PC-9 (cell line): ENCODE measurements around the gene LYPLAL1. TPM values are rescaled to one million over a fixed set of nuclear protein-coding genes. Genes with fewer than 3 reads are reported as not detected.

ENCODE experiments used
- BruUV-seq: library from RNA; stranded (reverse); fragments of 400-500 nt; replicated peaks from 2 replicates; lab custom pipeline; 2021; lab: Mats Ljungman, UMichigan
- CTCF ChIA-PET: fragments of 300-600 bp; sonication (Branson Sonifier 250); formaldehyde crosslinking; loops from one replicate; lab custom pipeline; 2022; ENCODE audit warnings: antibody characterized with exemption; lab: Charles Lee
- POLR2A ChIA-PET: fragments of 300-600 bp; sonication (Branson Sonifier 250); formaldehyde crosslinking; loops from one replicate; lab custom pipeline; 2022; ENCODE audit warnings: antibody characterized with exemption; ENCODE audit not compliant: unreplicated experiment; lab: Charles Lee
- DNase-seq, 2 experiments: peaks; one replicate each; pipeline versions ENCODE4 v3.0.0 to v3.0.0-alpha.2; 2015 to 2022; ENCODE audit warnings: mixed read lengths in 1 of 2
- H2AFZ ChIP-seq: fragments of 200-600 bp; sonication (generic); 2 replicates; pipeline ENCODE4 v1.8.1; 2017; ENCODE audit warnings: antibody characterized with exemption
- H3F3A ChIP-seq: fragments of 200-600 bp; sonication (generic); 2 replicates; pipeline ENCODE4 v1.8.1; 2017; ENCODE audit warnings: antibody characterized with exemption, mild to moderate bottlenecking, low read depth; ENCODE audit not compliant: insufficient read depth
- H3K27ac ChIP-seq: fragments of 200-600 bp; sonication (generic); 2 replicates; pipeline ENCODE4 v1.6.1; 2016; ENCODE audit warnings: mixed run types
- H3K27me3 ChIP-seq: fragments of 200-600 bp; sonication (generic); 2 replicates; pipeline ENCODE4 v1.6.1; 2016; ENCODE audit warnings: low read depth, mixed run types; ENCODE audit not compliant: insufficient read depth
- H3K36me3 ChIP-seq: fragments of 200-600 bp; sonication (generic); 2 replicates; pipeline ENCODE4 v1.6.1; 2016; ENCODE audit warnings: low read depth, mixed run types
- H3K4me1 ChIP-seq: fragments of 200-600 bp; sonication (generic); replicated peaks from 2 replicates; pipeline ENCODE4 v1.6.1; 2016; ENCODE audit warnings: mixed run types; ENCODE audit not compliant: insufficient read depth
- H3K4me2 ChIP-seq: fragments of 200-600 bp; sonication (generic); 2 replicates; pipeline ENCODE4 v1.6.1; 2017; ENCODE audit warnings: mixed run types
- H3K4me3 ChIP-seq: fragments of 200-600 bp; sonication (generic); 2 replicates; pipeline ENCODE4 v1.6.1; 2016; ENCODE audit warnings: mixed run types
- H3K79me2 ChIP-seq: fragments of 200-600 bp; sonication (generic); 2 replicates; pipeline ENCODE4 v1.6.1; 2017; ENCODE audit warnings: low read depth, mixed run types
- H3K9me2 ChIP-seq: fragments of 200-600 bp; sonication (generic); 2 replicates; pipeline ENCODE4 v1.8.1; 2017; ENCODE audit warnings: mild to moderate bottlenecking; ENCODE audit not compliant: insufficient read depth
- H3K9me3 ChIP-seq: fragments of 200-600 bp; sonication (generic); 2 replicates; pipeline ENCODE4 v1.8.1; 2016; ENCODE audit warnings: low read depth; ENCODE audit not compliant: insufficient read depth
- H4K20me1 ChIP-seq: fragments of 200-600 bp; sonication (generic); 2 replicates; pipeline ENCODE4 v1.8.1; 2017; ENCODE audit not compliant: insufficient read depth
- EZH2 ChIP-seq: fragments of 200-600 bp; sonication (generic); IDR thresholded peaks from 2 replicates; pipeline ENCODE4 v1.8.0; 2017; ENCODE audit warnings: antibody characterized with exemption, low read depth
- intact Hi-C: fragments of 100-400 bp; cut with micrococcal nuclease; formaldehyde crosslinking; loops from one replicate; pipeline ENCODE4 v1.10.0; 2022; ENCODE audit not compliant: unreplicated experiment
- total RNA-seq: library from RNA; stranded (reverse); gene quantifications from 2 replicates; pipeline ENCODE4 v1.2.3, GENCODE V29; 2021
- TF ChIP-seq, protein P1 (sequence below): fragments of 200-600 bp; sonication (generic); conservative IDR thresholded peaks from 2 replicates; pipeline ENCODE4 v1.6.1; 2017; ENCODE audit warnings: mixed run types, antibody characterized with exemption, mild to moderate bottlenecking, moderate library complexity

LYPLAL1 gene
- total RNA-seq, 1 experiment from 2014 or later: 57.0 TPM

DNA sequence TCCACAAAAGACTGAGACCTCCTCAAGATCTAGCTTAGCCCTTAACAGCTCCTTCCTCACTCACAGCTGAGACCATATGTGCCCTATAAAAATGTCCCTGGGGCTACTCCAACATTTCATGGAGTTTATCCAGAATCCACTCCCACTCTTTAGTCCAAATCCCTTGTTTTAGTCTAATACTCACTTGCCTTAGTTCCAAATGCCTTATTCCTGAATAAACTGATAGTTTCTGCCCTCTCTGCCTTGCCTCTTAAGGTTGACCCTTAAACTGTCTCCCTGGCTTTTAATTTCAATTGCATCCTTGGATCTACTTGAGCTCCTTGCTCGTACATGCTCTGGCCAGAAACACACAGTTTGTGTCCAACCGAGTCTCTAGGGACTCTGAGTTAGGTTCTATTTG is 47.3 kb upstream of the LYPLAL1 start:
- no peak for DNase-seq
- Histone ChIP-seq H3K79me2 (no peaks in the 10 kb centered on the region), H4K20me1 (no peaks in the 10 kb centered on the region), H3F3A (no peaks in the 10 kb centered on the region), H3K4me3 (no peak overlapping the region), H2AFZ (no peak overlapping the region), H3K9me2 (no peaks in the 10 kb centered on the region), H3K27ac (no peak overlapping the region), H3K4me1 (no peaks in the 10 kb centered on the region), H3K36me3 (no peaks in the 10 kb centered on the region), H3K4me2 (no peak overlapping the region), H3K27me3 (no peaks in the 10 kb centered on the region), H3K9me3 (no peaks in the 10 kb centered on the region)
- TF ChIP-seq, protein P1, sequence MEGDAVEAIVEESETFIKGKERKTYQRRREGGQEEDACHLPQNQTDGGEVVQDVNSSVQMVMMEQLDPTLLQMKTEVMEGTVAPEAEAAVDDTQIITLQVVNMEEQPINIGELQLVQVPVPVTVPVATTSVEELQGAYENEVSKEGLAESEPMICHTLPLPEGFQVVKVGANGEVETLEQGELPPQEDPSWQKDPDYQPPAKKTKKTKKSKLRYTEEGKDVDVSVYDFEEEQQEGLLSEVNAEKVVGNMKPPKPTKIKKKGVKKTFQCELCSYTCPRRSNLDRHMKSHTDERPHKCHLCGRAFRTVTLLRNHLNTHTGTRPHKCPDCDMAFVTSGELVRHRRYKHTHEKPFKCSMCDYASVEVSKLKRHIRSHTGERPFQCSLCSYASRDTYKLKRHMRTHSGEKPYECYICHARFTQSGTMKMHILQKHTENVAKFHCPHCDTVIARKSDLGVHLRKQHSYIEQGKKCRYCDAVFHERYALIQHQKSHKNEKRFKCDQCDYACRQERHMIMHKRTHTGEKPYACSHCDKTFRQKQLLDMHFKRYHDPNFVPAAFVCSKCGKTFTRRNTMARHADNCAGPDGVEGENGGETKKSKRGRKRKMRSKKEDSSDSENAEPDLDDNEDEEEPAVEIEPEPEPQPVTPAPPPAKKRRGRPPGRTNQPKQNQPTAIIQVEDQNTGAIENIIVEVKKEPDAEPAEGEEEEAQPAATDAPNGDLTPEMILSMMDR: no peak
- TF ChIP-seq EZH2: no peak
- intact Hi-C loops: no loop called here
- CTCF ChIA-PET: no interaction called here
- POLR2A ChIA-PET: no interaction called here
- no TSS peak for BruUV-seq

DNA sequence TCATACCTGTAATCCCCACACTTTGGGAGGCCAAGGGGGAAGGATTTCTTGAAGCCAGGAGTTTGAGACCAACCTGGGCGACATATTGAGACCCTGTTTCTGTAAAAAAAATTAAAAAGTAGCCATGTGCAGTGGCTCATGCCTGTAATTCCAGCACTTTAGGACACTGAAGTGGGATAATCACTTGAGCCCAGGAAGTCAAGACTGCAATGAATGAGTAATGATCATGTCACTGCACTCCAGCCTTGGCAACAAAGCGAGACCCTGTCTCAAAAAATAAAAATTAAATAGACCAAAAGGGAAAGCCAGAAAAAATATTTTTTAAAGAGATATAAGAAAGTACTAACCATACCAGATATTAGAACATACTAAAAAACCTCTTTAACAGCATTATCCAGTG is 44.7 kb upstream of the LYPLAL1 start:
- TF ChIP-seq, protein P1: no peak
- no peak for TF ChIP-seq EZH2
- H3K79me2 ChIP-seq: no peaks in the 10 kb centered on the region
- H3K27me3 ChIP-seq: no peaks in the 10 kb centered on the region
- no peaks in the 10 kb centered on the region for H3K9me3 ChIP-seq
- ChIA-PET POLR2A (no interaction called here), CTCF (no interaction called here)
- intact Hi-C loops: no loop called here
- no peaks in the 10 kb centered on the region for H3K36me3 ChIP-seq
- no peaks in the 10 kb centered on the region for H3K9me2 ChIP-seq
- H3K4me2 ChIP-seq: no peak overlapping the region
- no peaks in the 10 kb centered on the region for H3K4me1 ChIP-seq
- no peaks in the 10 kb centered on the region for H3F3A ChIP-seq
- no peak for DNase-seq
- H2AFZ ChIP-seq: no peak overlapping the region
- no peak overlapping the region for H3K27ac ChIP-seq
- no peak overlapping the region for H3K4me3 ChIP-seq
- BruUV-seq: no TSS peak
- no peaks in the 10 kb centered on the region for H4K20me1 ChIP-seq

DNA sequence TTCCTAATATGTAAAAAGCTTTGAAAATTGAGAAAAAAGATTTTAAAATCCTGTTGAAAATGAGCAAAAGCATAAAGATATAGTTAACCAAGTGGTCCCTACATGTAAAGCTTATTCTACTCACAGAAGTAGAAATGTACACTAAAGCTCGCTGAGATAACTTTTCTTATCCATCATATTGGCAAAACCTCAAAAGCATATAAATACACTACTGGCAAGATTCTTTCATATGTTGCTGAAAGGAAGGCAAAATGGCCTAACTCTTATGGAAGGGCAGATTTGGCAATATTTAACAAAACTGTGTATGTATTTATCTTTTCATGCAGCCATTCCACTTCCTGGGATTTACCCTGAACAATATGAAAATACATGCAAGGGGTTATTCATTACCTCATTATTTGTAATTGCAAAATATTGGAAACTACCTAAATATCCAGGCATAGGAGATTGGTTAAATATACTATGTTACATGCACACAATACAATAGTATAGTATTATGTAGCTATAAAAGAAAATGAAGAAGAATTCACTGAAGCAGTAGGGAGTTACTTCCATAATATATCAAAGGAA is 43.2 kb upstream of the LYPLAL1 start:
- H3K27ac ChIP-seq: no peak overlapping the region
- no peaks in the 10 kb centered on the region for H3K79me2 ChIP-seq
- DNase-seq: no peak
- no peaks in the 10 kb centered on the region for H3K27me3 ChIP-seq
- ChIA-PET POLR2A (no interaction called here), CTCF (no interaction called here)
- H3K9me2 ChIP-seq: no peaks in the 10 kb centered on the region
- H4K20me1 ChIP-seq: no peaks in the 10 kb centered on the region
- no peaks in the 10 kb centered on the region for H3K4me1 ChIP-seq
- BruUV-seq: no TSS peak
- TF ChIP-seq, protein P1: no peak
- TF ChIP-seq EZH2: no peak
- no peaks in the 10 kb centered on the region for H3K9me3 ChIP-seq
- H3K4me3 ChIP-seq: no peak overlapping the region
- H2AFZ ChIP-seq: no peak overlapping the region
- no peak overlapping the region for H3K4me2 ChIP-seq
- no peaks in the 10 kb centered on the region for H3K36me3 ChIP-seq
- intact Hi-C loops: no loop called here
- no peaks in the 10 kb centered on the region for H3F3A ChIP-seq
